HG03457 (cell line): ENCODE results near the gene PBX1.

Experiments
- ATAC-seq: cut with Tn5 transposase; IDR thresholded peaks from one replicate; pipeline ENCODE4 v1.9.1; 2021; ENCODE audit warnings: moderate number of reproducible peaks; ENCODE audit not compliant: unreplicated experiment

PBX1 gene

GRCh38 chr1:164745736-164746135, 186.8 kb downstream of the PBX1 start:
- ATAC-seq: no peak

GRCh38 chr1:164746632-164747031, 187.6 kb downstream of the PBX1 start:
- no peak for ATAC-seq

GRCh38 chr1:164748253-164748899, 189.4 kb downstream of the PBX1 start:
- ATAC-seq: no peak

- ATAC-seq: no peak
These were observed 194.6 kb downstream of the PBX1 start for GRCh38 chr1:164753521-164754077.

- no peak for ATAC-seq
These were observed 195.2 kb downstream of the PBX1 start for GRCh38 chr1:164754088-164754600.

GRCh38 chr1:164755690-164756089, 196.7 kb downstream of the PBX1 start:
- no peak for ATAC-seq

- ATAC-seq: no peak
These were observed 197.8 kb downstream of the PBX1 start for GRCh38 chr1:164756741-164757140.

GRCh38 chr1:164757625-164758024, 198.6 kb downstream of the PBX1 start:
- no peak for ATAC-seq

GRCh38 chr1:164759144-164759920, 200.3 kb downstream of the PBX1 start:
- no peak for ATAC-seq

GRCh38 chr1:164759979-164760469, 201.0 kb downstream of the PBX1 start:
- ATAC-seq: no peak

- no peak for ATAC-seq
These were observed 201.6 kb downstream of the PBX1 start for GRCh38 chr1:164760569-164760968.

- no peak for ATAC-seq
These were observed 202.0 kb downstream of the PBX1 start for GRCh38 chr1:164761009-164761408.

- no peak for ATAC-seq
These were observed 204.1 kb downstream of the PBX1 start for GRCh38 chr1:164763098-164763497.

- ATAC-seq: no peak
These were observed 205.3 kb downstream of the PBX1 start for GRCh38 chr1:164764333-164764732.

- ATAC-seq: no peak
These were observed 206.6 kb downstream of the PBX1 start for GRCh38 chr1:164765557-164765956.

- ATAC-seq: no peak
These were observed 207.2 kb downstream of the PBX1 start for GRCh38 chr1:164765992-164766720.

GRCh38 chr1:164767752-164768402, 208.9 kb downstream of the PBX1 start:
- ATAC-seq: no peak

GRCh38 chr1:164768619-164769018, 209.6 kb downstream of the PBX1 start:
- ATAC-seq: no peak

GRCh38 chr1:164769486-164770130, 210.6 kb downstream of the PBX1 start:
- no peak for ATAC-seq

GRCh38 chr1:164770131-164770529, 211.1 kb downstream of the PBX1 start:
- ATAC-seq: no peak
